CD4-positive, alpha-beta T cell treated with Interleukin-17A for 4 hours (primary cell): ENCODE results near the gene GDPD4.

Experiments used
- DNase-seq: peaks from one replicate; pipeline ENCODE4 v3.0.0-alpha.2; 2020; ENCODE audit warnings: mixed read lengths

GDPD4 gene

DNA sequence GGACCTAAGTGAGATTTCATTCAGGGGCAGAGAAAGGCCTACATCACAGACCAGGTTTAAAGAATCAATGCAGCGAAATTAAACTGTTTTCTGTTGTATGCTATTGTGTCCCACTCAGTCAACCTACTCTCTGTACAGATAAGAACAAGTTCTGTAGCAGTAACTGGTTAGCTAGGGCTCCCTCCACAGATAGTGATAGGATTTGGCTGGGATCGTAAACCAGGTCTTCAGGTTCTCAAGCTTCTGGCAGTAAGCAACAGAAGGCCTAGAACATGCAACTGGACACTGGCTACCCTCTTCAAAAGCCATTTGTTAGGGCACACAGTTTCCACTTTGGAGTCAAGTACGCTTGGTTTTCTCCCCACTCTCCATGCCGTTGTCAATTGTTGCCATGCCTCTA lies 69.2 kb downstream of the GDPD4 start:
- DNase-seq = no peak

DNA sequence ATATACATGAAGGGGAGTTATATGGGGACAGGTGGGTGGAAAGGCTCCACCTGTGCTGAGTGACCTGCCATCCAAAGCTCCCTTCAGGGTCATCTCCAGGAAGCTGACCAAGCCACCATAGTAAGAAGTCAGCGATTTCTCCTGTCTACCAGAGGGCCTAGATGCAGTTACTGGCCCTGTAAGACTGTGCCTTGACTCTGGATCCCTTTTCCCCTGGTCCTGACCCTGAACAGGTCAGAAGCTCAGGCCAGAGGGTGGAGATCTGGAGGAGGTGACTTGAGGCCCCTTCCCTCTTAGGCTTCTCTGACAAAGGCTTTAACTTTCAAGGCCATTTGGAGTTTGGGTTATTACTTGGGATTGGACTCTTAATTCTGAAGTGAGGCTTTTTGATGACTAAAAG lies 69.7 kb downstream of the GDPD4 start:
- no peak for DNase-seq

DNA sequence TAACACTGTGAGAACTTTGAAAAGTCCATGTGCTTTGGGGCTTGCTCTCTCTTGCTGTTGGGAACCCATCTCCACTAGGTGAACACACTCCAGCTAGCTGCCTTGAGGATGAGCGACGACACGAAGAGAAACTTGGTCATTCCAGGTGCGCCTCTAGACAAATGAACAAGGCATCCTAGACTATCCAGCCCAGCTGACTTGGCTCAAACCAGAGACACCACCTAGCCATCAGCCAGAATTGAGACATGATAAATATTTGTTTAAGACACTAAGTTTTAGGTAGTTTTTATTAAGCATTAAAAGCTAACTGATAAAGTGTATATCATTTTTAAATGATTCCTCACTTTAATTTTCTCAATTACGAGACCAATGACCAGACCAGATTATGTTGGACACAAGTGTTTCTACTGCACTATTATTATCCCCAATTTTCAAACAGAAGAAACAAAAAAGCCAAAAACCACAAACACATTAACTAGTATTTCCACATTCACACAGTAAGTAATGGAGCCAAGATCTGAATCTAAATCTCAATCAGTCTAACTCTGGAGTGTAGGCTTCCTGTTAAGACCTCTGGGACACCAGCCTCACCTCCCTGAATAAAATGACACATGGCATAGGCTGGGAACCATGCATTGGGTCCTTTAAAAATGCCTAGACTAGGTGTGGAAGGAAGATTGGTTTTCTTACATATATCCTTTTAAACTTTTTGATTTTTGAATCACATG lies 70.4 kb downstream of the GDPD4 start:
- no peak for DNase-seq

GRCh38 chr11:77223797-77224196 lies 77.7 kb downstream of the GDPD4 start:
- DNase-seq = no peak

GRCh38 chr11:77217156-77217555 lies 84.3 kb downstream of the GDPD4 start:
- no peak for DNase-seq

DNA sequence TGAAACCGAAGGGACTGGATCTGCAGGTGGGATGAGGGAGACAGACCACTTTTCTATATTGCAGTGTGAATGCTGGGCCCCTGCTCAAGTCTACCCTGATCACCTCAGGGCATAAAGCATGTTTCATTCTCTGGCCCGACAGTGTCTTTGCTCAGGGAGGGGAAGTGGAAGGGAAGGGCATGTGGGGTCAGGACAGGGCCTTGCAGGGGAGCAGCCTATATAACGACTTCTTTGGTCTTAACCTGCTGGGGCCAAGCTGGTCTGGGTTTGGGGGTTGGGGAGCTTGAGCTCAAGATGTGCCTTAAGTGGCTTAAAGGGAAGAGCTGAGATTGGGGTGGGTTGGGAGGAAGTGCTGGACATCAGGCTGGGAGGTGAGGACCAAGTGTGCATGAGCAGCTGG lies 86.4 kb downstream of the GDPD4 start:
- no peak for DNase-seq

DNA sequence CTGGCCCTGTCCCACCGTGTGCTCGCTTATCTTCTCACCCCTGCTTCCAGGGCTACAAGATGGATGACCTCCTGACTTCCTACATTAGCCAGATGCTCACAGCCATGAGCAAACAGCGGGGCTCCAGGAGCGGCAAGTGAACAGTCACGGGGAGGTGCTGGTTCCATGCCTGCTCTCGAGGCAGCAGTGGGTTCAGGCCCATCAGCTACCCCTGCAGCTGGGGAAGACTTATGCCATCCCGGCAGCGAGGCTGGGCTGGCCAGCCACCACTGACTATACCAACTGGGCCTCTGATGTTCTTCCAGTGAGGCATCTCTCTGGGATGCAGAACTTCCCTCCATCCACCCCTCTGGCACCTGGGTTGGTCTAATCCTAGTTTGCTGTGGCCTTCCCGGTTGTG lies 86.9 kb downstream of the GDPD4 start:
- no peak for DNase-seq

DNA sequence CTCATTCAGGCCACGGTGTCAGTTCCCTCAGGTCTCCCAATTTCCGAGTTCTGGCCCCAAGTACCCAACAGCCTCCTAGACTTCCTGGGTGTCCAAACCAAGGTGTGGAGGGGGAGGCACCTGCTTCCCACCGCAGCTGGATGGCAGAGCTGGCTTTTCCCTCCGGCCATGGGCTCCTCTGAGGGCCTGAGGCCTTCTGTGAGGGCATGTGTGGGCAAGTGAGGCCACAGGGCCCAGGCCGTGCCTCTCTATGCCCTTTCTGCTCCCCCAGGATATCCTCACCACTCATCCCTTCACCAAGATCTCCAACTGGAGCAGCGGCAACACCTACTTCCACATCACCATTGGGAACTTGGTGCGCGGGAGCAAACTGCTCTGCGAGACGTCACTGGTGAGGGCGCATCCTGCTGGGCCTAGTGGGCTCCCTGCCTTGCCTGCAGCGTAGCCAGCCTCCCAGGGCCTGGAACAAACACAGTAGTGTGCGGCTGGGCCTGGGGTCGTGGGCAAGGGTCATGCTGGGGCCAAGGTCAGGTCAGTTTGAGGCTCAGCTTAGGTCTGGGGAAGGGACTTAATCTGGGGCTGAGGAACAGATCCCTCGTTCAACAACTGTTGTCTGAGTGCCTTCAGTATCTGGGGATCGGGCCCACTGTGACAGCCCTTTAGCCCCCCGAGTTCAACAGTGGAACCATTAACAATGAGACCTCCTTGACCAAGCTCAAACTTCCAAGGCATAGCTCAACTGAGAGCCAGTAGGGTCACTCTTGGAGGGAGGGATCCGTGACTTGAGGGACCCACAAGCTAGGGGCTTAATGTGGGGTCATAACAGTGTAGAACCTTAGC lies 87.7 kb downstream of the GDPD4 start:
- no peak for DNase-seq

- DNase-seq = no peak
Observed at GRCh38 chr11:77213029-77213579, 88.4 kb downstream of the GDPD4 start.

DNA sequence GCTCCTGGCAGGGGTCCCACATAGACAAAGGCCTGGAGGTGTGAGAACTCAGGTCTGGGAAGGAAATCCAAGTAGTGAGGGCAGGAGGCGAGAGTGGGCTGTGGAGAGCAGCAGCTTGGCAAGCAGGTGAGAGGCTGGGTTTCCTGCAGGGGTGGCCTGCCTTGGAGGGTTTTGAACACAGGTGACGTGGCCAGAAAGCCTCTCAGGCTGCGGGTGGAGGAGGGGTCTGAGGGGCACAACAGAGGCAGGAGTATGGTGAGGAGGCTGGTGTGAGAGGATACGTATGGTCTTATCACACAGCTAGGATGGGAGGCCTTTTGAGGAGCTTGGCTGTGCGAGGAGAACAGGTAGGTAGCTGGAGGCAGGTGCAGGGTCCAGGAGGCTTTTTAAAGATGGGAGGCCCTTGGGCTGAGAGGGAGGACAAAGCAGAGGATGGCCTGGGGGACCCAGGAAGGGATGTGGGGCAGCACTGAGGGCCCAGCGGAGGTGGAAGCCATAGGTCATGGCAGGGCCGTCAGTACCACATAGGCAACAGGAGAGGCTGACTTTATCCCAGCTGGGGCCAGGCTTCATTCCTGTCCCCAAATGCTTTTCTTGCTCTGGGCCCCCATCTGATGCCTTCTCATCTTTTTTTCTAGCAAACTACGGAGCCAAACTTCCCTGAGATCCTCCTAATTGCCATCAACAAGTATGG lies 89.0 kb downstream of the GDPD4 start:
- DNase-seq = no peak

DNA sequence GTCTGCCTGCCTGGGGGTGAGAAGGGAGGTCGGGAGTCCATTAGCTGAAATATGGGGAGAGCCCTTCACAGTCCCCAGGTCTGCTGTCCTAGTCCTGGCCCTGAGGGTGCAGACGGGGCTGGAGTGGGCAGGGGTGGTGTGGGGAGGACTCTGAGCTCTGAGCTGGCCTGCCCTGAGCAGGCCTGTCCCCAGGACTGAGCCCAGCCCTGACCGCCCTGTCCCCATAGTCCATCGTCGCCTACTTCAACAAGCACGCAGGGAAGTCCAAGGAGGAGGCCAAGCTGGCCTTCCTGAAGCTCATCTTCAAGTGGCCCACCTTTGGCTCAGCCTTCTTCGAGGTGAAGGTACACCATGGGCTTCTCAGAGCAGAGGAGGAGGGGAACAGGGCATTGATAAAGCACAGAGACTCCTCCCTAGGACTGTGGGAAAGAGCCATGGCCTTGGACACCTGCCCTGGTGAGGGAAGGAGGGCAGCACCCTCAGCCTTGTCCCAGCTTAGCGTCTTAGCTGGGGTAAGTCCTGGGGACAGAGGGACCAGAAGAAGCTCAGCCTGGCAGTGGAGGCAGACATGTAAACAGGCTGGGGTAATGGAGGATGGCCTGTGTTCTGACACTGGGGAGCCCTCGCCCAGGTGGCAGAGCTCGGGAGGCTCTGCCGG lies 89.8 kb downstream of the GDPD4 start:
- DNase-seq = no peak

GRCh38 chr11:77211040-77211451 lies 90.4 kb downstream of the GDPD4 start:
- DNase-seq = no peak

- DNase-seq = no peak
Observed at GRCh38 chr11:77209663-77210062, 91.8 kb downstream of the GDPD4 start.

GRCh38 chr11:77208535-77208934 lies 93.0 kb downstream of the GDPD4 start:
- no peak for DNase-seq

GRCh38 chr11:77207618-77208313 lies 93.7 kb downstream of the GDPD4 start:
- no peak for DNase-seq

GRCh38 chr11:77207019-77207485 lies 94.4 kb downstream of the GDPD4 start:
- DNase-seq = no peak

- DNase-seq = no peak
Observed at GRCh38 chr11:77206264-77207018, 95.0 kb downstream of the GDPD4 start.

DNA sequence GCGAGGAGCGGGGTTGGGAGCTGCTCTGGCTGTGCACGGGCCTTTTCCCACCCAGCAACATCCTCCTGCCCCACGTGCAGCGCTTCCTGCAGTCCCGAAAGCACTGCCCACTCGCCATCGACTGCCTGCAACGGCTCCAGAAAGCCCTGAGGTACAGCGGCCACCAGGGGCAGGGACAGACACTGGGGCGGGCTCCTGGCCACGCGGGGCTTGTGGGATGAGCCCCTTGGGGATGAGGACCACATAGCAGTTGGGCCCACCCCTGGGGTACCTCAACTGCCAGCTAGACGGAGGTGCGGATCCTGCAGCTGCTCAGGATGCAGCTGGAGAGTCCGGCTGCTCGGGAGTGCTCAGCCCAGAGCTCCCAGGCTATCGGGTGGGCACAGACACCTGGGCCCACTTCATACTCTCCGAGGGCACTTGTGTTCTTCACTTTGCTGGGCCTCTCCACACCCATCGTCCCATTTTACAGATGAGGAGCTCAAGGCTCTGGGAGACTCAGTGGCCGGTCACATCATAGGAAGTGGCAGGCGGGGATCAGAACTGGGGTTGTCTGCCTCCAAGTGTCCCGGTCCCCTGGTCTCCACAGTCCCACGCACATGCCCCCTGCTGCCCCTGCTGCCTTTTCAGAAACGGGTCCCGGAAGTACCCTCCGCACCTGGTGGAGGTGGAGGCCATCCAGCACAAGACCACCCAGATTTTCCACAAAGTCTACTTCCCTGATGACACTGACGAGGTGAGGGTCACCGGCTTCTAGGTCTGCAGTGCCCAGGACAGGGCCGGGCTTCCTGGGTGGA lies 95.8 kb downstream of the GDPD4 start:
- no peak for DNase-seq

- no peak for DNase-seq
Observed at GRCh38 chr11:77204754-77205466, 96.6 kb downstream of the GDPD4 start.
